Kidney capillary endothelial cell (primary cell): ENCODE results near the gene CCNF.
"Not testable (repeated sequence)": the region's sequence is repeated elsewhere in the genome, so short reads cannot be mapped to it uniquely, and the experiment has no call there.

Experiments used
- DNase-seq: peaks from one replicate; pipeline ENCODE4 v3.0.0-alpha.2; 2018; ENCODE audit warnings: low spot score

The CCNF gene, protein sequence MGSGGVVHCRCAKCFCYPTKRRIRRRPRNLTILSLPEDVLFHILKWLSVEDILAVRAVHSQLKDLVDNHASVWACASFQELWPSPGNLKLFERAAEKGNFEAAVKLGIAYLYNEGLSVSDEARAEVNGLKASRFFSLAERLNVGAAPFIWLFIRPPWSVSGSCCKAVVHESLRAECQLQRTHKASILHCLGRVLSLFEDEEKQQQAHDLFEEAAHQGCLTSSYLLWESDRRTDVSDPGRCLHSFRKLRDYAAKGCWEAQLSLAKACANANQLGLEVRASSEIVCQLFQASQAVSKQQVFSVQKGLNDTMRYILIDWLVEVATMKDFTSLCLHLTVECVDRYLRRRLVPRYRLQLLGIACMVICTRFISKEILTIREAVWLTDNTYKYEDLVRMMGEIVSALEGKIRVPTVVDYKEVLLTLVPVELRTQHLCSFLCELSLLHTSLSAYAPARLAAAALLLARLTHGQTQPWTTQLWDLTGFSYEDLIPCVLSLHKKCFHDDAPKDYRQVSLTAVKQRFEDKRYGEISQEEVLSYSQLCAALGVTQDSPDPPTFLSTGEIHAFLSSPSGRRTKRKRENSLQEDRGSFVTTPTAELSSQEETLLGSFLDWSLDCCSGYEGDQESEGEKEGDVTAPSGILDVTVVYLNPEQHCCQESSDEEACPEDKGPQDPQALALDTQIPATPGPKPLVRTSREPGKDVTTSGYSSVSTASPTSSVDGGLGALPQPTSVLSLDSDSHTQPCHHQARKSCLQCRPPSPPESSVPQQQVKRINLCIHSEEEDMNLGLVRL

DNA sequence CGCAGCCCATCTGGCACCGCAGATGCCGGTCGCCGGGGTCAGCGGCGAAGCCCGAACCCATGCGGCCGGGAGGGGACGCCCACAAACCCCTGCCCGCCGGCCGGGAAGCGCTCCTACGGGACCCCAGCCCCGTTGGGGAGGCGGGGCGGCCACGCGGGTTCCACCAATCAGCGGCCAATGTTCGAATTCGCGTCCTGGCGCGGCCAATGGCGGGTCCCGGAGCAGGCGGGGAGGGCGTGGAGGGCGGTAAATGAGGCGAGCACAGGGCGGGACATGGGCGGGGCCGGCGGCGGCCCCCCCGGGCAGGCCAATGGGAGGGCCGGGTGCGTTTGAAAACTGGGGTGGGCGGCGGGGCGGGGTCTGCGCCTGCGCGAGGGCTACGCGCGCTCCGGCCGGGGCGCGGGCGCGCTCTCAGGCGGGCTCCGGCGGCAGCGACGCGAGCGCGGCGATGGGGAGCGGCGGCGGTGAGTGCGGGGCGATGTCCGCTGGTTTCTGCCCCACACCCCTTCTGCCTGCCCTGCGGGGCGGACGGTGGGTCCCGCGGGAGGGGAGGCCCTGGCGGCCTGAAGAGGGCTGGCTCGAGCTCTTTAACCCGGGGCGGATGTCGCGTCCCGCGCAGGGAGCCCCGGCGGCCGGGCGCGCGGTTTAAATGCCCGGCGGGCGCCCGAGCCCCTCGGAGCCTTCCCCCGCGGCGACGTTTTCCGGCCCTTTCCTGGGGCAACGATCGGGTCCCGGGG is at the start of gene CCNF:
Gene CCNF (plus strand): TSS at position 414 of the 737 bp plus-strand sequence. CDS start 35 bp downstream, at position 449.
- peak; percentile 90 for DNase-seq

DNA sequence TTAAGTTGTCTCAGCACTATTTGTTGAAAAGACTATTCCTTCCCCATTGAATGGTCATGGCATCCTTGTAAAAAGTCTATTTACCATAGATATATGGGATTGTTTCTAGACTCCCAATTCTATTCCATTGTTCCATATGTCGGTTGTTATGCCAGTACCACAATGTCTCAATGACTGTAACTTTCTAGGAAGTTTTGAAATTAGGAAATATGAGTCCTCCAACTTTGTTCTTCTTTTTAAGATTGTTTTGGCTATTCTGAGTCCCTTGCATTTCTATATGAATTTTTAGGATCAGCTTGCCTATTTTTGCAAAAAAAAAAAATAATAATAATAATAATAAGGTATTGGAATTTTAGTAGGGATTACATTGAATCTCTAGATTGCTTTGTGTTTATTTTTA is 45.7 kb upstream of the CCNF start:
- DNase-seq = no peak

DNA sequence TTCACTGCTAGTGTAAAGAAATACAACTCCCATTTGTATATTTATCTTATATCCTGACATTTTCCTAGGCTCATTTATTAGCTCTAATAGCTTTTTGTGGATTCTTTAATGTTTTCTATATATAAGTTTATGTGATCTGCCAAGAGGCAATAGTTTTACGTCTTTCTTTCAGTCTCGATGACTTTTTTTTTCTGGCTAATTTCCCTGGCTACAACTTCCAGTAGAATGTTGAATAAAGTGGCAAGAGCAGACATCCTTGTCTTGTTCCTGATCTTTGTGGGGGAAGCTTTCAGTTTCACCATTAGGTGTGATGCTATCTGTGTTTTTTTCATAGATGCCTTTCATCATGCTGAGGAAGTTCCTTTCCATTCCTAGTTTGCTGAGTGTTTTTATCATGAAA is 44.8 kb upstream of the CCNF start:
- DNase-seq = no peak

DNA sequence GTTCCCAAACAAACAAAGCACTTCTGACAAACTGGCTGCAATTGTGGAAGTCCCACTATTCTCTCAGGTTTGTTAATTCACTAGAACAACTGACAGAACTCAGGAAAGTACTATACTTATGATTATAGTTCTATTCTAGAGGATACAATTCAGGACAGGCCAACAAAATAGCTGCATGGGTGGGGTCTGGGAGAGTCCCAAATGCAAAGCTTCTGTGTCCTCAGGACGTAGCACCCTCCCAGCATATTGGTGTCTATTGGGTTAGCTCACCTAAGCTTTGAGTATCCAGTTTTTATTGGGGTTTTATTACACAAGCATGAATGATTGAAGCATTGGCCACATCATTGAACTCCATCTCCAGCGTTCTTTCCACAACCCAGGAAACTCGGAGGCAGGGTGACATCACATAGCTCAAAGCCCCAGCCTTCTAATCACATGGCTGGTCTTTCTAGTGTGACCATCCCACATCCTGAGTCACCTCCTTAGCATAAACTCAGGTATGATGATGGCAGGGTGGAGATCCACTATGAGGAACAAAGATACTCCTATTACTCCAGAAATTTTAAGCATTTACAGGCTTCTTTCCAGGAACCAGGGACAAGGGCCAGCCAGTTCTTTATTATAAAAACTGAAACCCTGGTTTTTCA is 43.9 kb upstream of the CCNF start:
- DNase-seq = no peak

DNA sequence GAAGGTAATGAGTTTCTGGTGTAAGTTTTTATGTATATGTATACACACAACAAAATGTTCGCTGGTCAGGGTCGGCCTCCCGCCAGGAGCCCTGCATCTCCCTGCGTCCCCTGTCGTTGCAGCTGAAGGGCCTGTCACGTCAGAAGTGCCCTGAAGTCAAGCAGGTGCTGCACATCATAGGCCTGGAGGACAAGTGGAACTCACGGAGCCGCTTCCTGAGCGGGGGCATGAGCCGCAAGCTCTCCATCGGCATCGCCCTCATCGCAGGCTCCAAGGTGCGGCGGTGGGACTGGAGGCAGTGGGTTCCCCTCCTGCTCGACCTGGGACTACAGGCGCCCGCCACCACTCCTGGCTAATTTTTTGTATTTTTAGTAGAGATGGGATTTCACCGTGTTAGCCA is 43.3 kb upstream of the CCNF start:
- not testable (repeated sequence) for DNase-seq

DNA sequence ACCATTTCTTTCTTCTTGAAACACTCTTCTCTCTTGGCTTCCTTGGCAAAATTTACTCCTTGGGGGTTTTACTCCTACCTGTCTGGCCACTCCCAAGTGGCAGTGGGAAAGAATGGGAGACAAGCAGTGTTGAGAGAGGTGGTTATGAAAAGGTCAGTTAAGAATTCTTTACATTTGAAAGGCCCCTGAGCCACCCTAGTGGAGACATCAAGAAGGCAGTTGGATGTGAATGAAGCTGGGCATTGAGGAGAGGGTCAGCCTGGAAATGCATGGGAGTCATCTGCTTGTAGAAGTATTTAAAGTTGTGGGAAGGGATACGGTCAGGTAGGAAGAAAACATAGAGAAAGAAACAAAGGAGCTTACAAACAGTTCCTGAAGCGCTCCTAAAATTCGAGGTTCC is 42.3 kb upstream of the CCNF start:
- DNase-seq = no peak

DNA sequence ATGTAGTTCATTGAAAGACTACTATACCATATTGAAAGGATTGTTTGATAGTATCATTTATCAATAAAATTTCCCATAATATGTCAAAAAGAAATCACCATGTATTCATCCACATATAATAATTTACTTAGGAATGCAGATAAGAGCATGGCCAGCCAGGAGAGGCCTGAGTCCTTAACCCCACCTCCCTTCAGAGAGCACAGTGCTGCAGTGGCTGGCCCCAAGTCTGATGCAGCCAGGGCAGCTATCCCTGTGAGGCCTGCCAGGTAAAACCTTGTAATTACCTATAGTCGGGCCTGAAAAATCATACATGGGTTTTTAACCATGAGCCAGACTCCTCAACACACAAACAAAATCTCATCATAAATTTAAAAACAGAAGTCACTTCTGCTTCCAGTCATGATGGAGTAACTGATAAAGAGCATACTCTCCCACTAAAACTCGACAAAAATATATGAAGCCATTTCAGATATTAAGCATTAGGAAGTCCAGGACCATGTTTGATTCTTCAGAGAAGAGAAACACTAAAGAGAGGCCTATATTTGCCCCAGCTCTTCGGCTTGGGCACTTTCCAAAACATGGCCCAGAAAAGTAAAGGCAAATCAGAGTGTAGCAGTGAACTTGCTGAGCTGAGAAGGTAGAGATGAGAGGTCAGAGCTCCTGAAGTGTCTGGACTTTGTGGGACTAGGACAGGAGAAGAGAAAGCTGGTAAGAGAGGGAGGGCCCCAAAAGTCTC is 40.9 kb upstream of the CCNF start:
- DNase-seq = no peak

DNA sequence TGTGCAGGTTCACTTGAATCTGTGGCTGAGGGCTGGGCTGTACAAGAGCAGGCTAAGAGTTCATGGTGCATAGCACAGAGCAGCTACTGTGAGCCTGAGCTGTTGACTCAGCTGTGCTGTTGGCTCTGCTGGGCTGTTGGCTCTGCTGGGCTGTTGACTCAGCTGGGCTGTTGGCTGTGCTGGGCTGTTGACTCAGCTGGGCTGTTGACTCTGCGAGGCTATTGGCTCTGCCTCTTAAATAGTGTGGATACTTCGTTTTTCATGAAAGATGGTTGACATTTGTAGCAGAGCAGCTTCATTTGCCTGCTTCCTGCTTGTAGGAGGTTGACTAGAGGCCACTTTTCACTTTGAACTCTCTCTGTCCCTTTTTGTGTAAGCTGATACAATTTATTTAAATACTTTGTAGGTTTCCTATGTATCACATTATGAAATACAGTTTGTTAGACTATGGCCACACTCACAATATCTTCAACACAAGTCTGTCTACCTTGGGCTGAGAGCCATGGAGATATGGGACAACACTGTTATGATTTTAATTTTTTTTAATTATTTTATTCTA is 40.3 kb upstream of the CCNF start:
- DNase-seq = no peak

DNA sequence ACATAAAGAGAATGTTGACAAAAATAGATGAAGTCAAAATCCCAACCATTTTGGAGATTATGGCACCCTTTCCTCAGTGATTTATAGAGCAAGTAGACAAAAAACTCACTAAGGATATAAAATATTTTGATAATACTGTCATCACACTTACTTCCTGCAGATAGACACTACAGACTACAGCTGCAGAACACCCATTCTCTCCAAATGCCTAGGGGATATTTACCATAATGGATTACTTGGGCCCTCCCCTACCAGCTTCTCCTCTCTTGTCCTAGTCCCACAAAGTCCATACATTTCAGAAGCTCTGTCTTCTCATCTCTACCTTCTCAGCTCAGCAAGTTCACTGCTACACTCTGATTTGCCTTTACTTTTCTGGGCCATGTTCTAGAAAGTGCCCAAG is 37.2 kb upstream of the CCNF start:
- no peak for DNase-seq

DNA sequence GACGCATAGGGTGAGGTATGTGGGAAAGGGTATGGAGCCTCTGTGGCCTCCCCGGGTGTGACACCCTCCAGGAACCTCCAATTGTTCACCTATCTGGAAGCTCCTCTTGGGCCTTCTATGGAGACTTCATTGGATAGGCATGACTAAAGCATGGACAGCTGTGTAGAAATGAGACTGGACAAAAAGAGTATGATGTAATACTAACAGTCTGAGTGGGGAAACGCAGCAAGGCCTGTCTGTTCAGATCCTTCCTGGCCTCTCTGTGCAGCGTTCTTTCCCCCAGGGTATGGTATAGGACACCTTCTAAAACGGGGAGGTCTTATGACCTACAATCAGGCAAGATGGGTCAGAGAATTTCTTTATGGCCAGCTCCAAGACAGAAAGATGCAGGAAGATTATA is 30.7 kb upstream of the CCNF start:
- no peak for DNase-seq

DNA sequence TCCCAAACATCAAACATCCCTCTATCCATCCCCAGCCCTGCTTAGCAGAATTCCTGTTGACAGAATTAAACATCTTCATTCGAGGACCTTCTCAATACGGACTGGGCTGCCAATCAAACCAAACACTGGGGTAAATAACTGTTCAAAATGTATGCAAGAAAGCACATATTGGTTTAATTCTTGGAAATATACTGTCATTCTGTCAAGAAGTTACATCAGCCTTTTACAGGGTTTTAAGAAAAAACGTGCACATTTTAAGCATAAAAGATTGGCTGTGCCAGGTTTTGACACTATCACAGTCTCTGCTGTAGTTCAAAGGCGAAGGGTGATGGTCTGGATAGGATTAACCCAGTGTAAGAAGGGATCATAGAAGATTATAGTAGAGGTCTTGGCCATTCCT is 25.1 kb upstream of the CCNF start:
- DNase-seq = no peak

DNA sequence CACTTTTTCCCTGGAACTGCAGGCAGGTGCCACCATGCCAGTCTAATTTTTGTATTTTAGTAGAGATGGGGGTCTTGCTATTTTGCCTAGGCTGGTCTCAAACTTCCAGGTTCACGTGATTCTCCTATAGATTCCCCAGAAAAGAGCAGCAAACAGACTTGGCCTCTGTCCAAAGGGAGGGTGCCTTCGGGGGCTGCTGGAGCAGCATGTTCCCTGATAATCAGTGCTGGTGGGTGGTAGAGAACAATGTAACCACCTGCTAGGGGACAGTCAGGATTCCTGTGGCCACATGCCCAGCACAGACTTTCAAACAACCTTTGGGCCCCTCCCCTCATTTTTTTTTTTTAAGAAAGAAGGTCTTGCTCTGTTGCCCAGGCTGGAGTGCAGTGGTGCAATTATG is 14.2 kb upstream of the CCNF start:
- no peak for DNase-seq

DNA sequence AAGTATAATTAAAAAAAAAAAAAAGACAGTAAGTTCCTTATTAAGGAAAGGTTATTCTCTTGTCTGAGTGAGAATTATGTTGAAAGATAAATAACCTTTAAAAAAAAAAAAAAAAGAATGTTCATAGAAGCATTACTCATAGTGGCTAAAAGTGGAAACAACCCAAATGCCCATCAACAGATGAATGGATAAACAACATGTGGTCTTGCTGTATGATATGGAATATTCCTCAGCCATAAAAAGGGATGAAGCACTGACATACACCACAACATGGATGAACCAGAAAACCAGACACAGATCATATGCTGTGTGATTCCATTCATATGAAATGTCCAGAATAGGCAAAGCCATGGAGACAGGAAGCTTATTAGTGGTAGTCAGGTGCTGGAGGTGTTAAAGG is 9.2 kb upstream of the CCNF start:
- no peak for DNase-seq

DNA sequence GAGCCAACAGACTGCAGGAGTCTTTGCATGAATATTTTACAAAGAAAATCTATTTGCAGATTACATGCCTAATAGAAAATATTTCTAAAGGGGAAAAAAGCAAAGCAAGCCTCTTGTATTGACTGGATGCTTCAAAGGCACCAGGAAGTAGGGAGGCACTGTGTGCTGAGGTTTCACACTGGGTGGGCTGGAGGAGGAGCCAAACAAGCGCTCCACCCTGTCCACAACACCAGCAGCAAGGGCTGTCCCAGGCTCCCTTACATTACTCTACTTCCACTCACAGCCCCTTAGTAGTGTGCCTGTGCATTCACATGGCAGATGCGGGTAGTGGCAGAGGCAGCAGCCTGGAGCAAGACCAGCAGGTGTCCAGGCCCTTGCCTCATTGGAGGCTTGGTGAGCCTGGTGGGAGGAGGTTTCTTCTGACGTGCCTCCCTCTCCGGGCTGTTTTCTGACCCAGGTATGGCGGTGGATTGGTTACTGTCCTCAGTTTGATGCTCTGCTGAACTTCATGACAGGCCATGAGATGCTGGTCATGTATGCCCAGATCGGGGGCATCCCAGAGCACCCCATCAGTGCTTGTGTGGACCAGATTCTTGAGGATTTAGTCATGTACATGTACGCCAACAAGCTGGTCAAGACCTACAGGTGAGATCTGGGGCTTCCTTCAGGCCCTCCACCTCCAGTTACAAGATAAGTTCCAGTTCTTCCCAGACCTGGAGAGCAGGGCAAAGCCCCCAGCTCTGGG is 7.0 kb upstream of the CCNF start:
- no peak for DNase-seq

DNA sequence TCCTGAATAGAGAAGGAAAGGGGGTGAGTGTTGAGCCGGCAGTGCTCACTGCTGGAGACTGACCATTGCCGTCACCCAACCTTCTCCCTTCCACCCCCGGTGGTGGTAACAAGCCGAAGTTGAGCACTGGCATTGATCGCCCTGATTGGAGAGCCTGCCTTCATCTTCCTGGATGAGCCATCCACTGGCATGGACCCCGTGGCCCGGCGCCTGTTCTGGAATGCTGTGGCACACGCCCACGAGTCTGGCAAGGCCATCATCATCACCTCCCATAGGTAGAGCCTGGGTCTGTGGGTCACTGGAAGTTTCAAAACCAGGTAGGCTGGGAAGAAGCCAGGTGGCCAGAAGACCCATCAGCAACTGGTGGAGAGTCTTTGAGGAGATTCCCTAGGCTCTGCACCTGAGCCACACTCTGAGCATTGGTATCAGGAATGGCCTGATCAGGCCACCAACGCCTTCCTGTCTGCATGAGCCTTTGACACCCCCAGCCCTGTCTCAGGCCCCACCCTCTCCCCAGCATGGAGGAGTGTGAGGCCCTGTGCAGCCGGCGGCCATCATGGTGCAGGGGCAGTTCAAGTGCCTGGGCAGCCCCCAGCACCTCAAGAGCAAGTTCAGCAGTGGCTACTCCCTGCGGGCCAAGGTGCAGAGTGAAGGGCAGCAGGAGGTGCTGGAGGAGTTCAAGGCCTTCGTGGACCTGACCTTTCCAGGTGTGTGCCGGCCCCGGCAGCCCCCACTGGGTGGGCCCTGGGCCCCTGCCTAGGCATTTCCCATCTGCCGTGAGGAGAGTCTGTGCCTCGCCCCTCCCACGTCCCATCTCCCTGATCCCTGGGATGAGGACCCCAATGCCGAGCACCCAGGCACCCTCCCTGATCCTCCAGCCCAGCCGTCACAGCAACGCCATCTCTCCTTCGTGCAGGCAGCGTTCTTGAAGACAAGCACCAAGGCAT is 4.9 kb upstream of the CCNF start:
- DNase-seq = no peak

DNA sequence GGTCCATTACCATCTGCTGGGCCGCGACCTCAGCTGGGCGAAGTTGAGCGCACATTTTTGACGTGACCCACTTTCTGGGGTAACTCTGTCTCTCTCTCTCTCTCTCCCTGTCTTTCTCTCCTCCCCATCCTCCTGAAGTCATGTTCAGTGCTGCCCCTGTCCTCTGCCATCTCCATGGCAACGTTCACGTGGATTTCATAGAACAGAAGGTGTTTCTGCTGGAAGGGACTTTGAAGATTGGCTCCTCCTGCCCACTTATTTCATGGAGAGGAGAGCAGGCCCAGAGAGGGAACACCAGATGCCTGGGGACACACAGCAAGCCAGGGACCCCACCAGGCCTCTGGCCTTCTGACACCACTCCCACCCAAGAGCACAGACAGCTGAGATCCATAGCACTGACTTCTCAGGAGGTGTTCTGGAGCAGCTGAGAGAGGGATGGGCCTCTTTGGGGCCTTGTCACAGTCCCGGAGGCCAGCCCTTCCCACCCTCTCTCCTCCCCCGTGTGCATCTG is 4.2 kb upstream of the CCNF start:
- DNase-seq = no peak

DNA sequence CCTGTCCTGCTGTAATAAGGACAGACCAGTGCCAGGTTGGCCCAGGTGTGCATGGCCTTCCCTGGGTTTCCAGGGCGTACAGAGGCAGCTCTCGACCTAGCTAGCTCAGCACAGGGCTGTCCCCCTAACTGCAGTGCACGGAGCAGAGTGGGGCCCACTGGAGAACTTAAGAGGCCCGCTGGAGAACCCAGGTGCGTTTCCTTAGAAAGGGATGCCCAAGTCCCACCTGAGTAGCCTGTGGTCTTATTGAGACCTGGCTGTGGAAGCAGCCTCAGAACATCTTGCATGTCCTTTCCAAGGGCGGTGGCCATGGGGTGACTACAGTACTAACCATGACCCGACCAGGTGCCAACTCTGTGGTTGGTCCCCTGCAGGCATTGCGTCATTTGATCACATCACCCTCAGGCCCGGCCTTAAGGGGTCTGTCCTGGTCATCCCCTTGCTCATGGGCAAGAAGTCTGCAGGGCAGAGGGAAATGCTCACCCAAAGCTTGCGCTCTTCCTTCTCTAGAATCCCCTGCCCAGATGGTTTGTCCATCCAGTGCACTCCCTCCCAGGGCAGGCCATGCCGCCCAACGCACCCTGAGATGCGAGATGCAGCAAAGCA is 3.3 kb upstream of the CCNF start:
- no peak for DNase-seq

DNA sequence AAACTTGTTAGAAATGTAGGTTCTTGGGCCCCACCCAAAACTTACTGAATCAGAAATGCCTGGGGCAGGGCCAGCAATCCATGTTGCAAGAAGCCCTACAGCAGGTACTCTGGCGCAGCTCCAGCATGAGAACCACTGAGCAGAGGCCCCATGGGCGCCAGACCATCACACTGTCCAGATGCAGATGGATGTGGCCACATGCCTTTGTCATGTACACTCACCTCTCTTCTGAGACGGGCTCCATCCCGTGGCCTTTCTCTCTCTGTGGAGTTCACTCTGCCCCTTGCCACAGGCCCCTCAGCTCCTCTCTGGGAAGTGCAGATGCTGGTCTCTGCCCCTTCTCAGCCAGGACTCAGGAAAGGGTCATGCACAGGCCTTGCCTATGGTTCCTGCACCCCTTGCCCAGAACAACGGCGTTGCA is 2.3 kb upstream of the CCNF start:
- no peak for DNase-seq

DNA sequence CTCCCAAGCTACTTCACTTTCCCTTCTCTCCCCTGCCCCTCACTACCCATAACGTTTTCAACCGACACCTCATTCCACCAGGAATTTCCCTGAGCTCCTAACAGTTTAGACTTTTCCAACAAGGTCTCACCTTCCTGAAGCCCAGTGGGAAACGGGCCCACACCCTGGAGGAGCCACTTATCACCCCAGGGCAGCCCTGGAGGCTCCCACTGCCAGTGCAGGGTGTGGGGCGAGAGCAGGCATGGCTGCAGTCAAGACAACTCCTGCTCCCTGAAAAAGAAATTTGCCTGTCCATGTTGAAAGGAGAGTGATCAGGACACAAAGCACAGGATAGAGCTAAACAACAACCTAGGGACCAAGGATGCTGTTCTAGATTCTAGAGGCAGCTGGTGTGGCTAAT is 1.7 kb upstream of the CCNF start:
- DNase-seq = no peak
